GM21515 (cell line): Measurements from ENCODE around the gene ZNF280D.

Experiments used
- ATAC-seq: cut with Tn5 transposase; IDR thresholded peaks from one replicate; pipeline ENCODE4 v1.9.1; 2021; ENCODE audit not compliant: unreplicated experiment

Gene ZNF280D

GRCh38 chr15:56749982-56750381 is 16.7 kb upstream of the ZNF280D start:
- ATAC-seq, result no peak

- no peak for ATAC-seq
Measured at GRCh38 chr15:56744701-56745683, 11.7 kb upstream of the ZNF280D start.

- ATAC-seq, result no peak
Measured at GRCh38 chr15:56741541-56741940, 8.2 kb upstream of the ZNF280D start.

- ATAC-seq, result no peak
Measured at GRCh38 chr15:56739964-56740640, 6.8 kb upstream of the ZNF280D start.

GRCh38 chr15:56739474-56739873 is 6.2 kb upstream of the ZNF280D start:
- ATAC-seq, result no peak

GRCh38 chr15:56737791-56738190 is 4.5 kb upstream of the ZNF280D start:
- ATAC-seq, result no peak

- ATAC-seq, result no peak
Measured at GRCh38 chr15:56736881-56737707, 3.8 kb upstream of the ZNF280D start.

GRCh38 chr15:56736308-56736707 is 3.0 kb upstream of the ZNF280D start:
- no peak for ATAC-seq

- ATAC-seq, result no peak
Measured at GRCh38 chr15:56735589-56735988, 2.3 kb upstream of the ZNF280D start.

GRCh38 chr15:56734013-56734635 is 815 bp upstream of the ZNF280D start:
- ATAC-seq, result no peak

GRCh38 chr15:56732886-56733135 is 498 bp downstream of the ZNF280D start:
- no peak for ATAC-seq

GRCh38 chr15:56732135-56732885 is 999 bp downstream of the ZNF280D start:
- no peak for ATAC-seq

GRCh38 chr15:56731548-56731947 is 1.8 kb downstream of the ZNF280D start:
- no peak for ATAC-seq

- no peak for ATAC-seq
Measured at GRCh38 chr15:56729561-56729960, 3.7 kb downstream of the ZNF280D start.

GRCh38 chr15:56725386-56725785 is 7.9 kb downstream of the ZNF280D start:
- ATAC-seq, result no peak

GRCh38 chr15:56724232-56724631 is 9.1 kb downstream of the ZNF280D start:
- no peak for ATAC-seq

GRCh38 chr15:56723787-56724186 is 9.5 kb downstream of the ZNF280D start:
- ATAC-seq, result no peak

GRCh38 chr15:56719774-56720555 is 13.3 kb downstream of the ZNF280D start:
- ATAC-seq, result no peak

GRCh38 chr15:56719021-56719612 is 14.2 kb downstream of the ZNF280D start:
- ATAC-seq, result no peak
